Keratinocyte (primary cell): ENCODE measurements around the gene MRPS10. TPM values are rescaled to one million over a fixed set of nuclear protein-coding genes. Genes with fewer than 3 reads are reported as not detected.
"Not testable (repeated sequence)": the region's sequence is repeated elsewhere in the genome, so short reads cannot be mapped to it uniquely, and the experiment has no call there.

ENCODE experiments used
- DNase-seq: peaks from one replicate; pipeline ENCODE4 v3.0.0-alpha.2; 2011; ENCODE audit warnings: low read depth, missing footprints, low spot score
- FAIRE-seq: peaks from 2 replicates; lab custom pipeline; 2011; peaks lifted over from hg19 to GRCh38; lab: Jason Lieb, UNC
- H2AFZ ChIP-seq: 2 replicates; pipeline ENCODE4 v1.6.0; 2012; ENCODE audit warnings: low read length, control low read depth, inconsistent platforms; ENCODE audit not compliant: control insufficient read depth
- H3K27ac ChIP-seq: 2 replicates; pipeline ENCODE4 v1.5.1; 2011; ENCODE audit warnings: low read length; ENCODE audit not compliant: control insufficient read depth, insufficient read depth
- H3K27me3 ChIP-seq: 3 replicates; pipeline ENCODE4 v1.6.0; 2011; ENCODE audit warnings: low read length; ENCODE audit not compliant: control insufficient read depth, insufficient read depth; ENCODE audit errors: extremely low read depth
- H3K36me3 ChIP-seq, 2 experiments: 2 replicates in 1 of 2; 3 replicates in 1 of 2; pipeline ENCODE4 v1.5.1; 2011; ENCODE audit warnings: low read length in 2 of 2, mild to moderate bottlenecking in 1 of 2; ENCODE audit not compliant: control insufficient read depth in 2 of 2, insufficient read depth in 2 of 2; ENCODE audit errors: extremely low read depth in 1 of 2
- H3K4me1 ChIP-seq: 3 replicates; pipeline ENCODE4 v1.5.1; 2011; ENCODE audit warnings: low read length; ENCODE audit not compliant: control insufficient read depth, insufficient read depth; ENCODE audit errors: extremely low read depth
- H3K4me2 ChIP-seq: 3 replicates; pipeline ENCODE4 v1.6.0; 2011; ENCODE audit warnings: low read depth, low read length; ENCODE audit not compliant: control insufficient read depth, insufficient read depth; ENCODE audit errors: extremely low read depth
- H3K4me3 ChIP-seq, 3 experiments: fragments of 200-600 bp in 1 of 3; sonication (generic) in 1 of 3; 2 replicates in 2 of 3; 3 replicates in 1 of 3; pipeline ENCODE4 v1.5.1; 2011 to 2016; ENCODE audit warnings: low read length in 3 of 3, mild to moderate bottlenecking in 3 of 3, control low read depth in 2 of 3, inconsistent platforms in 1 of 3, low read depth in 1 of 3, mixed read lengths in 1 of 3, mixed run types in 1 of 3, moderate library complexity in 1 of 3; ENCODE audit not compliant: control insufficient read depth in 2 of 3, insufficient read depth in 2 of 3; ENCODE audit errors: extremely low read depth in 1 of 3
- H3K79me2 ChIP-seq: 2 replicates; pipeline ENCODE4 v1.6.0; 2012; ENCODE audit warnings: low read length; ENCODE audit not compliant: control insufficient read depth, insufficient read depth
- H3K9ac ChIP-seq: 3 replicates; pipeline ENCODE4 v1.6.0; 2011; ENCODE audit warnings: low read length; ENCODE audit not compliant: control insufficient read depth, insufficient read depth; ENCODE audit errors: extremely low read depth
- H3K9me1 ChIP-seq: 3 replicates; pipeline ENCODE4 v1.6.0; 2011; ENCODE audit warnings: low read length; ENCODE audit not compliant: control insufficient read depth, insufficient read depth; ENCODE audit errors: extremely low read depth
- H3K9me3 ChIP-seq: 2 replicates; pipeline ENCODE4 v1.5.1; 2012; ENCODE audit warnings: low read depth, low read length; ENCODE audit not compliant: control insufficient read depth
- H4K20me1 ChIP-seq: 3 replicates; pipeline ENCODE4 v1.6.0; 2011; ENCODE audit warnings: low read length; ENCODE audit not compliant: control insufficient read depth, insufficient read depth; ENCODE audit errors: extremely low read depth
- CTCF ChIP-seq, 3 experiments: IDR thresholded peaks in 1 of 3; conservative IDR thresholded peaks in 1 of 3; optimal IDR thresholded peaks in 1 of 3; 2 replicates in 2 of 3; 3 replicates in 1 of 3; pipeline versions ENCODE3 to v1.5.1; 2011; ENCODE audit warnings: low read length in 3 of 3, mild to moderate bottlenecking in 3 of 3, moderate library complexity in 2 of 3, control low read depth in 1 of 3, inconsistent platforms in 1 of 3; ENCODE audit not compliant: insufficient read depth in 2 of 3; ENCODE audit errors: extremely low read depth in 1 of 3
- EZH2 ChIP-seq: IDR thresholded peaks from one replicate; pipeline ENCODE4 v1.6.1; 2012; ENCODE audit warnings: inconsistent platforms, mild to moderate bottlenecking, low read length, moderate library complexity
- dilution Hi-C: fragments of 300-500 bp; cut with MboI; formaldehyde crosslinking; loops from one replicate; pipeline ENCODE4 v1.7.0; 2020; ENCODE audit warnings: low sequenced_read_pairs; ENCODE audit not compliant: extremely low pct_ligation_motif_present
- polyA plus RNA-seq, 5 experiments: library from polyadenylated mRNA; depleted of rRNA in 3 of 5; stranded (reverse) in 3 of 5; stranded (forward) in 1 of 5; unstranded in 1 of 5; fragments of >200 nt; gene quantifications; 1 replicate in 1 of 5; 2 replicates in 3 of 5; 3 replicates in 1 of 5; pipeline versions ENCODE4 v1.2.1 to v1.2.3, GENCODE V29; 2011 to 2012; ENCODE audit warnings: missing spikeins in 2 of 5, low read depth in 1 of 5, low replicate concordance in 1 of 5

The MRPS10 gene
- polyA plus RNA-seq, 1 donor (not counting 4 experiments of a cell fraction or from before 2014, with no cell fraction given) = 80.1 TPM

GRCh38 chr6:42203183-42203582, 14.5 kb downstream of the MRPS10 start:
- Histone ChIP-seq H3K27ac (no peak overlapping the region), H3K4me1 (peaks cover 12% of the 10 kb centered on the region), H3K9ac (no peak overlapping the region), H3K27me3 (no peaks in the 10 kb centered on the region), H3K36me3 (peaks cover 2 to 7% of the 10 kb centered on the region in 2 experiments), H3K9me3 (no peaks in the 10 kb centered on the region), H4K20me1 (no peaks in the 10 kb centered on the region), H2AFZ (no peak overlapping the region), H3K4me3 (no peak overlapping the region), H3K4me2 (no peak overlapping the region), H3K9me1 (no peaks in the 10 kb centered on the region), H3K79me2 (no peaks in the 10 kb centered on the region)
- dilution Hi-C loops = no loop called here
- FAIRE-seq = no peak
- TF ChIP-seq EZH2 (no peak), CTCF (optimal IDR thresholded peaks at IDR 0.05 in 1 of 3, IDR thresholded peaks at IDR 0.05 in 1 of 3, conservative IDR thresholded peaks at IDR 0.05 in 1 of 3; ENCODE audit: extremely low read depth in 1 of 3, insufficient read depth in 2 of 3, low read length in 3 of 3) (no peak)
- DNase-seq = no peak

GRCh38 chr6:42202131-42202915, 15.3 kb downstream of the MRPS10 start:
- H3K9me1 ChIP-seq, H3K27me3 ChIP-seq, H3K9ac ChIP-seq, H3K4me3 ChIP-seq, H3K9me3 ChIP-seq, H2AFZ ChIP-seq, DNase-seq, H3K79me2 ChIP-seq, FAIRE-seq, H3K27ac ChIP-seq, H4K20me1 ChIP-seq, dilution Hi-C loops, H3K4me2 ChIP-seq, H3K36me3 ChIP-seq: not testable (repeated sequence)
- H3K4me1 ChIP-seq = peaks cover 18% of the 10 kb centered on the region
